Endothelial cell (in vitro differentiated cells): Measurements from ENCODE around the gene KCNJ4. TPM values are rescaled to one million over a fixed set of nuclear protein-coding genes. Genes with fewer than 3 reads are reported as not detected.

Experiments
- DNase-seq: peaks from one replicate; pipeline ENCODE4 v3.0.0; 2021; ENCODE audit warnings: low spot score
- H3K27ac Mint-ChIP-seq: one replicate; pipeline ENCODE4 v1.8.0; 2021; ENCODE audit warnings: mixed read lengths, inconsistent platforms; ENCODE audit not compliant: unreplicated experiment
- H3K27me3 Mint-ChIP-seq: one replicate; pipeline ENCODE4 v1.8.0; 2021; ENCODE audit warnings: mild to moderate bottlenecking, moderate library complexity, mixed read lengths, inconsistent platforms; ENCODE audit not compliant: unreplicated experiment
- H3K36me3 Mint-ChIP-seq: one replicate; pipeline ENCODE4 v1.8.0; 2021; ENCODE audit warnings: mild to moderate bottlenecking, low read depth, mixed read lengths, inconsistent platforms; ENCODE audit not compliant: unreplicated experiment
- H3K4me1 Mint-ChIP-seq: one replicate; pipeline ENCODE4 v1.8.0; 2021; ENCODE audit warnings: mild to moderate bottlenecking, mixed read lengths, inconsistent platforms; ENCODE audit not compliant: unreplicated experiment
- H3K4me3 Mint-ChIP-seq: one replicate; pipeline ENCODE4 v1.8.0; 2021; ENCODE audit warnings: mild to moderate bottlenecking, mixed read lengths, inconsistent platforms; ENCODE audit not compliant: unreplicated experiment
- H3K9me3 Mint-ChIP-seq: one replicate; pipeline ENCODE4 v1.8.0; 2021; ENCODE audit warnings: mixed read lengths, inconsistent platforms; ENCODE audit not compliant: unreplicated experiment
- long read RNA-seq: library from polyadenylated mRNA; unstranded; transcript quantifications from one replicate; pipeline ENCODE4 v2.0.0, GENCODE V29; 2020; ENCODE audit not compliant: unreplicated experiment
- total RNA-seq: library from RNA; stranded (reverse); fragmentation: NEBNext Ultra II Directional; extraction: Animal tissue kit (Norgen Biotek cat#: 25700); gene quantifications from one replicate; pipeline ENCODE4 v1.2.1, GENCODE V29; 2021; ENCODE audit not compliant: unreplicated experiment
- TF ChIP-seq, protein P1 (sequence below): fragments of 200-600 bp; sonication (generic); IDR thresholded peaks from one replicate; pipeline ENCODE4 v1.5.0; 2021; ENCODE audit warnings: antibody characterized with exemption; ENCODE audit not compliant: unreplicated experiment

KCNJ4 gene
- 0.21 TPM for total RNA-seq
- long read RNA-seq = 0 reads

DNA sequence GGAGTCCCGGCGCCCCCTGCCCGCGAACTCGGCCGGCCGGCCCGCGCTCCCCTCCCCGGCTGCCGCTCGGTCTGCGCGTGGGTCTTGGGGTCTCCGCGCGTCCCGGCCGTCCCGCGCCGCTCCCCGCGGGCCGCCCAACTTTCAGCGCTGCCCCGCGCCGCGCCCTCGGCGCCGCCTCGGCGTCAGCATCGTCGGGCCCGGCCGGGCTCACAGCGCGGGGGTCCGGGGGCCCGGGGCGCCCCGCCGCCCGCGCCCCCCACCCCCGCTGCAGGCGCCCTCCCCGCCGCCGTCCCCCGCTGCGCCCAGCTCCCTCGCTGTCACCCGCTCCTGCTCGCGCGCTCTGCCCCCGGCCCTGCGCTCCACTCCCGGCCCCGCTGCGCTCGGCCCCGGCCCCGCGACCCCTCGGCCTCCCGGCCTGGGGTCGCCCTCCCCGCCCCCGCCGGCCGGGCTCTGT, at the start of gene KCNJ4:
Gene KCNJ4, minus strand, starts transcription at position 124 of the 454 bp plus-strand sequence. CDS start 27,067 bp downstream, outside the sequence.
- no peak for DNase-seq
- Mint-ChIP-seq H3K36me3 (peaks cover 6% of the 10 kb centered on the region), H3K27me3 (peaks cover 28% of the 10 kb centered on the region), H3K9me3 (no peaks in the 10 kb centered on the region), H3K4me1 (peaks cover 2% of the 10 kb centered on the region), H3K27ac (no peak within 1 kb of the TSS), H3K4me3 (peak within 1 kb of the TSS; percentile 80)
- TF ChIP-seq, protein P1, sequence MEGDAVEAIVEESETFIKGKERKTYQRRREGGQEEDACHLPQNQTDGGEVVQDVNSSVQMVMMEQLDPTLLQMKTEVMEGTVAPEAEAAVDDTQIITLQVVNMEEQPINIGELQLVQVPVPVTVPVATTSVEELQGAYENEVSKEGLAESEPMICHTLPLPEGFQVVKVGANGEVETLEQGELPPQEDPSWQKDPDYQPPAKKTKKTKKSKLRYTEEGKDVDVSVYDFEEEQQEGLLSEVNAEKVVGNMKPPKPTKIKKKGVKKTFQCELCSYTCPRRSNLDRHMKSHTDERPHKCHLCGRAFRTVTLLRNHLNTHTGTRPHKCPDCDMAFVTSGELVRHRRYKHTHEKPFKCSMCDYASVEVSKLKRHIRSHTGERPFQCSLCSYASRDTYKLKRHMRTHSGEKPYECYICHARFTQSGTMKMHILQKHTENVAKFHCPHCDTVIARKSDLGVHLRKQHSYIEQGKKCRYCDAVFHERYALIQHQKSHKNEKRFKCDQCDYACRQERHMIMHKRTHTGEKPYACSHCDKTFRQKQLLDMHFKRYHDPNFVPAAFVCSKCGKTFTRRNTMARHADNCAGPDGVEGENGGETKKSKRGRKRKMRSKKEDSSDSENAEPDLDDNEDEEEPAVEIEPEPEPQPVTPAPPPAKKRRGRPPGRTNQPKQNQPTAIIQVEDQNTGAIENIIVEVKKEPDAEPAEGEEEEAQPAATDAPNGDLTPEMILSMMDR = no peak

DNA sequence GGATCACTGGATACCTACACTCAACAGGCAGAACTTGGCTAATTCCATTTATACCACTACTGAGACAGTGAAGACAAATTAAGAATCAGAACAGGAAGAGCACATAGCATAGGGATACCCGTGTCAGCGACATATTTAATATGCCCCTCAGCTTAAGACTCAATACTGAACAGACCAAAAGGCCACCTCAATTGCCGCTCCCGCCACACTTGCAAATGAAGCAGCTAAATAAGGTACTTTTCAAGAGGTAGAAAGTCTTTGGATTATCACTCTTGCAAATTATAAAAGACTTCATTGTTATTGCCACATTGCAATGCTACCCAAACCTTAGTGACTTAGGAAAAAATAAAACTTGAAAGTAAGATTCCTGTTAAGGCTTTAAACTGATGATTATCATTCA, 48.0 kb upstream of the KCNJ4 start:
- H3K4me1 Mint-ChIP-seq = peaks cover 51% of the 10 kb centered on the region
- no peak for DNase-seq
- H3K27me3 Mint-ChIP-seq = peaks cover 12% of the 10 kb centered on the region
- no peaks in the 10 kb centered on the region for H3K9me3 Mint-ChIP-seq
- H3K4me3 Mint-ChIP-seq = peak overlapping the region; percentile 87
- H3K27ac Mint-ChIP-seq = peak overlapping the region; percentile 81
- TF ChIP-seq, protein P1 = no peak
- peaks cover 22% of the 10 kb centered on the region for H3K36me3 Mint-ChIP-seq

DNA sequence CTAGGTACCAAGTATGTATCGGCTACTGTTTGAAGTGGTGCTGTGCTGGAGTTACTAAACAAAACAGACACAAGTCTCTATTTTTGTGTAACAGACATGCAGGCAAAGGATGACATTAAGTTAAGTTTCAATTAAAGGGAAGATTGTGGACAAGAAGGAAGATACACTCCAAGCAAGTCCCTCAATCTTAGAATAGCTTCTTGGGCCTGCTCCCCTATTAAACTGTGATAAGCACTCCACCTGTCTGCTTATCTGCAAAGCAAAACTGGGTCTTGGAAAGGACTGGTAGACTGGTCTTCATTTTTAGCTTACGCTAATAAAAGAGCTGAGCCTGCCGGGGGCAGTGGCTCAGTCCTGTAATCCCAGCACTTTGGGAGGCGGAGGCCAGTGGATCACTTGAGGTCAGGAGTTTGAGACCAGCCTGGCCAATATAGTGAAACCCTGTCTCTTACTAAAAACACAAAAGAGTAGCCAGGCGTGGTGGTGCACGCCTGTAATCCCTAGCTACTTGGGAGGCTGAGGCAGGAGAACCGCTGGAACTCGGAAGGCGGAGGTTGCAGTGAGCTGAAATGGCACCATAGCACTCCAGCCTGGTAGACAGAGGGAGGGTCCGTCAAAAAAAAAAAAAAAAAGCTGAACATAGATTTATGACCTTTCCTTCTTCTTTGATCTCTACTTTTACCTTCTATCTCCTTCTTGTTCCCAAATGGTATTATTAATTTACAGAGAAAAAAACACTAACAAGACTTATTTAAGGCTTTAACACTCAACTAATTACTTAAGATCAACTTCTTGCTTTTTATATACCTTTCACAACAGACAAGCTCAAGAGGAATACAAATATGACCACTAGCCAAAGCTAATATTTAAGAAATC, 47.0 kb upstream of the KCNJ4 start:
- H3K36me3 Mint-ChIP-seq = peaks cover 25% of the 10 kb centered on the region

GRCh38 chr22:38497869-38498268, 42.9 kb upstream of the KCNJ4 start:
- no peak overlapping the region for H3K27ac Mint-ChIP-seq
- H3K27me3 Mint-ChIP-seq = no peaks in the 10 kb centered on the region
- H3K36me3 Mint-ChIP-seq = peaks cover 49% of the 10 kb centered on the region
- peaks cover 17% of the 10 kb centered on the region for H3K4me1 Mint-ChIP-seq
- H3K9me3 Mint-ChIP-seq = no peaks in the 10 kb centered on the region
- TF ChIP-seq, protein P1 = no peak
- DNase-seq = no peak
- no peak overlapping the region for H3K4me3 Mint-ChIP-seq

More for the DNA sequence above, 47.0 kb upstream of the KCNJ4 start:
- DNase-seq = no peak
- Mint-ChIP-seq H3K4me1 (peaks cover 46% of the 10 kb centered on the region), H3K27me3 (peaks cover 7% of the 10 kb centered on the region), H3K27ac (peak overlapping the region; percentile 81), H3K4me3 (peak overlapping the region; percentile 13), H3K9me3 (no peaks in the 10 kb centered on the region)
- TF ChIP-seq, protein P1 = no peak

- Mint-ChIP-seq H3K27ac (no peak overlapping the region), H3K4me3 (no peak overlapping the region), H3K36me3 (peaks cover 62% of the 10 kb centered on the region), H3K9me3 (no peaks in the 10 kb centered on the region), H3K4me1 (peaks cover 10% of the 10 kb centered on the region), H3K27me3 (no peaks in the 10 kb centered on the region)
- DNase-seq = no peak
- TF ChIP-seq, protein P1 = peak; percentile 20
Observed at GRCh38 chr22:38494939-38495338, 39.9 kb upstream of the KCNJ4 start.
